ENCODE measurements around the gene ZNF513.
A peak's percentile ranks its signal among the peaks of the same experiment; 100 is the strongest.

Gene ZNF513

DNA sequence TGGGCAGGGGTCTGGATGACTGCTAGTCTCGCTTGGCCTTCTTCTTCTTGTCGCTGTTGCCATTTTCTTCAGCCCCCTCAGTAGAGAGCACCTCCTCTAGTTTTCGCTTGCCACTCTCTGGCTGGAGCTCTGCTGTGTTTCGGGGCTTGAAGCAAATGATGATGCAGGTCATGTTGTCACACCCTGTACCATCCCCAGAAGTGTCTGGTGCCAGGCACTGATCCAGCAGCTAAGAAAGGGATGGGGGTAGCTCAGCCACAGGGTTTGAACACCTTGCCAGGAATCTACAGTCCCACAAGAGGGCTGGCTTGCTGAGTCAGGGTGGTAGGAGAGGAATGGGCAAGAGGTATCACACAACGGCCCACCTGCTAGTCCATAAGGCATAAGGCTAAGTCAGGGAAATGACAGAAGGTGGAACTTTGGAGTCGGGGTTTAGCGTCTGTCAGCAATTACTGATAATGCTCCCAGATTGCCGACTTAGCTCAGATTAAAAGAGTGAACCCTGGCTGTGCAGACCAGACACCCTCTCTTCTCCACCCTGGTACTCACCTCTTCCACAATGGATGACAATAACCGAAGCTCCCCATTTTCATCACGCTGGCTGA, 1.1 kb upstream of the ZNF513 start:
- no peak for DNase-seq

DNA sequence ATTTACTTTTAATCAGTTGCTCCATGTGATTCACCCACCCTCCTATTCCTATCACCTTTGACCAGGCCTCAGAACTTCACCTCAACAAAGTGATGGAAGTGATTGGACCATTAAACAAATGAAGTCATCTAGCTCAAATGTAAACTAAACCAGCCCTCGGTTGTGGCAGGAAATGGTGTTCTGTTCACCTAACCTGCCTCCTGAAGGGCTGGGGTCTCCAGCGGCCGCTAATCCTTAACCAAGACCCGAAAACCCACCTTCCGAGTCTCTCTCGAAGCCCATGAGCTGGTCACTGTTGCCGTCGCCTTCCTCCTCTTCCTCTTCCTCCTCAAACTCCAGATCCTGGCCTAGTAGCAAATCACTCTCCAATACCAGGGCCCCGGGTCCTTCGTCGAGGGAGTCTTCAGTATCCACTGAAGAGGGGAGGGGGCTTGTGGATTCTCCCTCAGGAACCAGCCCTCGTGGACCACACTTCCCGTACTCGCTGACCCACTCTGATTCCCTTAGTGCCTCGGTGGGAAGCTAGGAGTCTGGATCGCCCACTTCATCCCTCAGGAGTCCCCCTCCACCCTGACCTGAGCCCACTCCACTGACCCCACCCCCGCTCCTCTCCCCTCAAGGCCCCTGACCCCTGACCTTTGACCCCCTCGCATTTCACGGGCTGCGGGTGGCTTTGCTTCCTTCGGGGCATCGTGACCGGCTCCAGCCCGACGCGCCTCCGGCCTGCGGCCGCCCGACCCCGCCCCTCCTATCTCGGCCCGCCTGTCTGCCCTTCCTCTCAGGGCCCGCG, 503 bp downstream of the ZNF513 start:
- peak; percentile 81 for DNase-seq

DNA sequence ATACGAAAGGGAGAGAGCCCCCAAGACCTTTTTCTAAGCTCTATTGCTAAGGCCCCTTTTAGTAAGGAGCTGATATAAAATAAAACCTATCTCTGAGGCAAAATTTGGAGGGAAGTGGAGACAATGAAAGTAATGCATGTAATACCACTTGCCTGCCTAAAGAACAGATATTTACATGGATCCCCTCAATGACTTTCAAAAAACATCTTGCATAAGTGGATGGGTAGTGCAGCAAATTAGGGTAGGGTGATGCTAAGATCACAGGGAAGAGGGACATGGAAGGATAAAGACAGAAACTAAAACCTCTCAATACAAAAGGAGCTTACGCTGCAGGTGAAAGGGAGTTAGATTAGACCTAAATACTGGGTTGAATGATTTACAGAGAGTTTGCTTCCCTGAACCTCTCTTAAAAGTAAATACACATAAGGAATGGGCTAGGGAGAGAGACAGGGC, 1.1 kb downstream of the ZNF513 start:
- DNase-seq: no peak

DNA sequence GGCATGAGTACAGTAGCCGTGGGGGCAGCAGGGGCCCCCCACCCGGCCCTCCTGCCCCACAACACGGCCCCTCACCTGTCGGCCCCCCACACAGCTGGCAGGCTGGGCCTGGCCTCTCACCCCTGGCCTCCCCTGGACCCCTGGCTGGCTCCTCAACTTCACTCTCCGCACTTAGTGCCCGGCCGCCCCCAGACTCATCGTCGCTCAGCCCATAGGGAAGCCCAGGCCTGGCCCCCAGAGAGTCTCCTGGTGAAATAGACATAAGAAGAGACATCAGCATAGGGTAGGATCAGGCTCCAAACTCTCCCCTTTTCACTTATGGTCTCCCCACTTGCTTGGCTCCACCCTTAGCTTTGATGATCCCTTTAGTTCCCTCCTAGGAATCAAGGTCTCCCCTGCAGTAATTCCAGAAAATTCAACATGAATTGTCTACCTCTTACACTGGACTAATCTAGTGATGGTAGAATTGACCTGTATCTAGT, 1.7 kb downstream of the ZNF513 start:
- no peak for DNase-seq

DNA sequence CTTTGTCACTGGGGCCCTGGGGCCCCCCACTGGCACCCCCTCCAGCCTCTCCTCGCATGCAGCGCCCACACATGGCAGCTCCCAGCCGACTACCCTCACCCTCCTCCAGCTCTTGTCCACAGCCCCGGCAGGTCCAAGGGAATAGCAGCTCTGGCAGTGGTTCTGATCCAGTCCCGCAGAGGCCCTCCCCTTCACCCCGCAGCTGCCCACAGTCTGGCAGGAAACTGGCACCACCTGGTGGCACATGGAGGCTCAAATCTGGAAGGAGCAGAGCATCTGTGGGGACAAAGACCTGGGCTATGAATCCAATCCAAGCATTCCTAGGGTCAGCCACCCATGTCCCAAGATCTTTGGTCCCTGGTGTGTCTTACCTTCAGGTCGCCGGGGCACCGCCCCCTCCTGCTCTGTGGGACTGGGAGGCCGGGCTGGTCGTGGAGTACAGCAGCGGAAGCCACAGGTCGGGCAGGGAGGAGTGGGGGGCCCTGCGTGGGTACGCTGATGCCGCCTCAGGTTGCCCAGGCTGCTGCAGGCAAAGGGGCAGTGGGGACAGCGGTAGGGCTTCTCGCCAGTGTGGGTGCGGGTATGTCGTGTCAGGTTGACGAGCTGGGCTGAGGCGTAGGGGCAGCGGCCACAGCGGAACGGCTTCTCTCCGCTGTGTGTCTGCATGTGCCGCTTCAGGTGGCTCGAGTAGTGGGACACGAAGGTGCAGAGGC, 2.3 kb downstream of the ZNF513 start:
- DNase-seq: no peak

DNA sequence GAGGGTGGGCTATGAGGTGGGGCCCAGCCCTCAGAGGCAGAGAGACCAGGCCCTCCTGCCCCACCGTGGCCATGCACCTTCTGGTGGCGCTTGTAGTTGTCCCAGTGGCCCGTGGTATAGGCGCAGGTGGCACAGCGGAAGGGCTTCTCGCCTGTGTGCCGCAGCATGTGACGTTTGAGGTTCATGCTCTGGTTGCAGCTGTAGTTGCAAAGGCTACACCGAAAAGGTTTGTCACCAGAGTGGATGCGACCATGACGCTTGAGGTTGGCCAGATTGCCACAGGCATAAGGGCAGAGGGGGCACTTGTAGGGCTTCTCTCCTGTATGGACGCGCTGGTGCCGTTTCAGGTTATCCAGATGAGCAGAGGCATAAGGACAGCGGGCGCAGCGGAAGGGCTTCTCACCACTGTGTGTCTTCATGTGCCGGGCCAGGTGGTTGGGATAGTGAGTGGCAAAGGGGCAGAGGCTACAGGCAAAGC, 2.9 kb downstream of the ZNF513 start:
- DNase-seq: no peak

DNA sequence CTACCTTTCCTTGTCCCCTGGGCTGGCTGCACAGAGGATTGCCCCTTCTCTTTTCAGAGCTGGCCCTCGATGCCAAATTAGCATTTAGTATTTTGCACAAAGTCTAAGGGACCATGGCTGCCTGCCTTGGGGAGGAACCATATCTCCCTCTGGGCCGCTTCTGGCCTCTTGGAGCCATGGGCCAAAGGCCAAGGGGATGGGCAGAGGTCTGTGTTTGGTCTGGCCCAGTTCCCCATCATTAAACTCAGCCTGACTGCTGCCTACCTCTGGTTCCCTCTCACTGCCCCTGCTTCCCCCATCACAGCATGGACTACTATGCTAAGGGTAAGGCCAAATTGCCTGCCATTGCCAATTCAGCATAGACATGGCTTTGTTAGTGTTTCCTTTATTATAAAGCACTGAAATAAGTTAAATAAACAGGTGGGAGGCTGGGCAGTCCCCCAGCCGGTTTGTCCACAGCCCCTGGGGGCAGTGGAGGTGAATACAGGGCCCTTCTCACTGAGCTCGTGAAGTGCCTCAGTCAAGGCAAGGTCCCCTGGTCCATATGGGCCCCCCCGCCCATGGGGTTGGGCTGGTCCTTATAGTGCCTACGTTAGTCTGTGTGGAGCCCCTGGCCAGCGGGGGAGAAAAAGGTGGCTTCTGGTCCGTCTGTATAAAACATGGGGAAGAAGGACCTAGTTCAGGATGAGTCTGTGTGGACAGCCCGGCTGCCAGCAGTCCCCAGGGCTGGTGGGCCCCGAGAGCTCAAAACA, 3.5 kb downstream of the ZNF513 start:
- DNase-seq: no peak

DNA sequence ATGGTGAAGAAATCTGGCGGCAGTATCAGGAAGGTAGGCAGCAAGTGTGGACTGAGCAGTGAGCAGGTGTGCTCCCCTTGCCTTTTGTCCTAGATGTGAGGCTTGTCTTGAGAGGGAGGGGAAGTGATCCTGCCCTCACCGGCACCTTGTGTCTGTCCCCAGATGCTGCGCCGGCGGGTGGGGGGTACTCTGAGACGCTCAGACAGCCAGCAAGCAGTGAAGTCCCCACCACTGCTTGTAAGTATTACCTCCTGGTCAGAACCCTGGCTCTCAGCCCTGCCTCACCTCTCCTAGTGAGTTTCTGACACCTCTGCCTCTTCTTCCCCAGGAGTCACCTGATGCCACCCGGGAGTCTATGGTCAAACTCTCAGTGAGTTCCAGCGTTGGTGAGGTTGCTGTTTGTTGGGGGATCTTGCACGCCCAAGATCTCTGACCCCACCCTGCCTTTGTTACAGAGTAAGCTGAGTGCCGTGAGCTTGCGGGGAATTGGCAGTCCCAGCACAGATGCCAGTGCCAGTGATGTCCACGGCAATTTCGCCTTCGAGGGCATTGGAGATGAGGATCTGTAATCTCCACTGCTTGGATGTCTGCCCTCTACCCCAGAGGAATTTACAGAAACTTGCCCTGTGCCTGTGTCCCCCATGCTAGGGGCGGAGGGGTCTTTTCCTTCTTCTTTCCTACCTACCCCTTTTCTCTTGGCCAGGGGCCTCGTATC, 4.2 kb downstream of the ZNF513 start:
- DNase-seq: no peak

DNA sequence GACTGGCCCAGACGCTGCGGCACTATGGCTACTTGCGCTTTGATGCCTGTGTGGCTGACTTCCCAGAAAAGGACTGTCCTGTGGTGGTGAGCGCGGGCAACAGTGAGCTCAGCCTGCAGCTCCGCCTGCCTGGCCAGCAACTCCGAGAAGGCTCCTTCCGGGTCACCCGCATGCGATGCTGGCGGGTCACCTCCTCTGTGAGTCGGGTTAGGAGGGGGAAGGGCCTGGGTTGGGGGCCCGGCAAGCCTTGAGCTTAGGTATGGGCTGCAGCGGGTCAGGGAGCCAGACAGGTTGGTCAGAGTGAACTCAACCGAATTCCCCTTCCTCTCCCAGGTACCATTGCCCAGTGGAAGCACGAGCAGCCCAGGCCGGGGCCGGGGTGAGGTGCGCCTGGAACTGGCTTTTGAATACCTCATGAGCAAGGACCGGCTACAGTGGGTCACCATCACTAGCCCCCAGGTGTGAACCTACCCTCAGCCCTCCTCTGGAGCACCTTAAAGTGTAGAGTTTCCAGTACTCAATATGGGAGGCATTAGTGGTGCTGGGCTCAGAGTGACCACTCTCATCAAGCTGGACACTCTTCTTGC, 4.9 kb downstream of the ZNF513 start:
- no peak for DNase-seq

DNA sequence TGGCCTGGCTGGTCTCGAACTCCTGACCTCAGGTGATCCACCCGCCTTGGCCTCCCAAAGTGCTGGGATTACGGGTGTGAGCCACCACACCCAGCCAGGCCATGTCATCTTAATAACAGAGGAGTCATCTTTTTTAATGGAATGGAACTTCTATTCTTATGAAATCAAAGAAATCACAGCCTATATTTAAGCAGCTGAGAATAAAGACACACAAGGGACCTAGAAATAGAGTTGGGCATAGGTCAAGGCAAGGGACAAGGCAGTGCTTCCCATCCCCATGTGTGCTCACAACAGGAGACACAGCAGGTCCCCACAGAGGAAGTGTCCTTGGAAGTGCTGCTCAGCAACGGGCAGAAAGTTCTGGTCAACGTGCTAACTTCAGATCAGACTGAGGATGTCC, 7.0 kb downstream of the ZNF513 start:
- no peak for DNase-seq

DNA sequence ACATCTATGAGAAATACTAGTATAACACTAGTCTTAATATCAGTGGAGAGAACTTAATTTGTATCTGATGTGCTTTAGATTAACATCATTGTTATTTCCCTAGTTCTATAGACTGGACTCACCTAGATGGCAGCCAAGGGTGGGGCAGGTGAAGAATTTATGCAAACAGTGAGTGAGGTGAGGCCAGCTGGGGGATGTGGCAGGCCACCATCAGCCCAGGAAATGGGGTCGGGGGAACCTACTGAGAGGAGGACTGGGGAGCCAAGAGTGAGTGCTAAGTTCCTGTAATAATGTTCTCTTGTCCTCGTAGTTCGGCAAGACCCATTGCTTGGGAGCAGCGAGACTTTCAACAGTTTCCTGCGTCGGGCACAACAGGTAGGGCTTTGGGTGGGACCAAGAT, 7.6 kb downstream of the ZNF513 start:
- no peak for DNase-seq

DNA sequence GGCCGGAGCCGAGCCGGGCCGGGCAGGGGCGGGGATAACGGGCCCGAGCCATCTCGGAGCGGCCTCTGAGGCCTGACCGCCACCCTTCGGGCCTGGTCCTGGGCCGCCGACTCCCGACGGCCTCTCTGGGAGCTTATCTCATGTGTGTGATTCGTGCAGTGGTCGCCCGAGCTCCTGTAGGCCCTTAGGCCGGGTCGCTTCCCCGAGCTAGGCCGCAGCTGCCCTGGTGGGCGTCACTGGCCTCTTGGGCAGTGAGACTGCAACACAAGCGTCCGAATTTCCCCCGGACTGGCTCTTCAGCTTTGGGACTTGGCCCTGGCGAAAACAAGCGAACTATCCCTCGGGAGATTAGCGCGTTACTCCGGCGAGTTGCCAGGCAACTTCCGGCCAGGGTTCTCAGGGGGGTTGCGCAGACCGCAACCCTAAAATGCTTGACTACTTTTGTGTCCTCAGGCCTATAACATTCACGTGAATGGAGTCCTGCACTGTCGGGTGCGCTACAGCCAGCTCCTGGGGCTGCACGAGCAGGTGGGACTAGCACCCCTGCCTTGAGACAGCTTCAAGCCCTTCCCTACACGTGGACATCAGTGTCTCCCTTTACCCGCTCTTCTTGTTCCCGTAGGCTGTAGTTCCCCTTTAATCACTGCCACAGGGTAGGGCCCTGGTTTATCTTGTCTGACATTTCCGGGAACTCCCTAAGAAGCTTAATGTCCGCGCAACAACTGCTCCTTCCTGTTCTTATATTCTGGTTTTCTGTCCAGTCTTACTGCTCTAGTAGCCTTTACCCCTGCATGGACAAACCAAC, 9.5 kb downstream of the ZNF513 start:
- DNase-seq: no peak

DNA sequence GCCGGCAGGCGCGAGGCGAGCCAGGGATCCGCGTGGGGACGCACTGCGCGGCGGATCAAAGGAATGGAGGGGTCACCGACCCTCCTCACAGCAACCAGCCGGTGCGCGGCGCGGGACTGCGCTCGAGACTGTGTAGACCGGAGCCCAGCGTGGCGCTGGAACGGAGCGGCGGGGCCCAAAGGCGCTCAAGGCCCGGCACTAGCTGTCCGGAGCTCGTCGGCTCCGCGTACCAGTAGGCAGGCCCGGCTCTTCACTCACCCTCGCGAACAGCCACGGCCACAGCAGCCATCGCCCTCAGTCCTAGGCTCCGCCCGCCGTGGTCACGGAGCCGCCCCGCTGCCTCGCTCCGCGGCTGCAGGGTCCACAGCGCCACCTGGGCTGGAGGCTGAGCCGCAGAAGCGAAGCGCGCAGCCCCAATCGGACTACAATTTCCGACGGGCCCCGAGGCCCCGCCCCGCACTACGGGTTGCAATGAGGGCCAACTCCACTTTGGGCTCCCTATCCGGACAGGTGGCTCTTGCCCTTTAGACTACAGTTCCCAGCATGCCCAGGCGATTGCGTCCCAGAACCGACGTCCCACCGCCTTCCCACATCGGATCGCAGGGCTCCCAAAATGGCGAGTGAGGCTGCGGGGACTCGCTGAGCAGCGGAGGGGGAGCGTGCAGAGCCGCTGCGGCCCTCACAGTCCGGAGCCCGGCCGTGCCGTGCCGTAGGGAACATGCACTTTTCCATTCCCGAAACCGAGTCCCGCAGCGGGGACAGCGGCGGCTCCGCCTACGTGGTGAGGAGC, 10.3 kb downstream of the ZNF513 start, which contains the start of the genes EIF2B4 and SNX17:
Gene EIF2B4 (minus strand): TSS at position 313 of the 790 bp plus-strand sequence. CDS start 24 bp downstream, at position 289.
Gene SNX17 (plus strand): TSS at position 591 of the 790 bp plus-strand sequence. CDS start 128 bp downstream, at position 719.
- DNase-seq: peak; percentile 100

DNA sequence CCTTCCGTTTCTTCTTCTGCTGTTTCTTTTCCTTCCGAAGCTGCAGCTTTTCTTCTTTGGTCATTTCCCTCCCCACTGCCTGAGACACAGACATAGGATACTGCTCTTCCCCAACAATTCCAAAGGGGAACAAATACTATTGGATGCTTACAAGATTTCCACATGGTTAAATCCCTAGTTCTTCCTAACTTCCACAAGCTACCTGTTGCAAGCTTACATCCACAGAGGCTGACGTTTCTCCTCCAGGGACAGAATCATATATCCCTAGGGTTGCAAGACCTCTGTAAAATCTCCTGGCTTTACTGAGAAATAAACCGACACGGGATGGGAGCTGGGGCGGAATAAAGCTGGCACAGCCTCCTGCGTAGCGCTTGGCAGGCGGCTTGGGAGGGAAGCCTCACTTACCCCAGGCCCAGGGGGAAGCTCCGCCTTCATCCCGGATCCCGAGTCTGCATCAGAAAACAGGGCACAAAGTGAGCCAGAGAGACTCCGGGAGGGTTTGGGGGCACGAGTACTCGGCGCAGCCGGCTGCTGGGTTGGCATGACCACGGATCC, 11.0 kb downstream of the ZNF513 start:
- peak; percentile 15 for DNase-seq

DNA sequence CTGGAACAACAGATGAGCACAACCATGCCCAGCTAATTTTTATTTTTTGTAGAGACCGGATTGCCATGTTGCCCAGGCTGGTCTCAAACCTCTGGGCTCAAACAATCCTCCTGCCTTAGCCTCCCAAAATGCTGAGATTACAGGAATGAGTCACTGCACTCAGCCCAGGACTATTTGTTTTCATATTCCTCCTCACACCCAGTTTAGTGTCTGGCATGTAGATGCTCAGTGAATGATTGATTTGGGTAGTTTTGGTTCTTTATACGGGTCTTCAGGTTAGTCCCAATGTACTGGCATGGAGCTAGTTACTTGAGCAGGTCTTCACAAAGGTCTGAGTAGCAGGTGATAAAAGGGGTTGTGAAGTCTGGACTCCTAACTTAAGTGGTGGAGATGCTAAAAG, 16.6 kb downstream of the ZNF513 start:
- DNase-seq: no peak

DNA sequence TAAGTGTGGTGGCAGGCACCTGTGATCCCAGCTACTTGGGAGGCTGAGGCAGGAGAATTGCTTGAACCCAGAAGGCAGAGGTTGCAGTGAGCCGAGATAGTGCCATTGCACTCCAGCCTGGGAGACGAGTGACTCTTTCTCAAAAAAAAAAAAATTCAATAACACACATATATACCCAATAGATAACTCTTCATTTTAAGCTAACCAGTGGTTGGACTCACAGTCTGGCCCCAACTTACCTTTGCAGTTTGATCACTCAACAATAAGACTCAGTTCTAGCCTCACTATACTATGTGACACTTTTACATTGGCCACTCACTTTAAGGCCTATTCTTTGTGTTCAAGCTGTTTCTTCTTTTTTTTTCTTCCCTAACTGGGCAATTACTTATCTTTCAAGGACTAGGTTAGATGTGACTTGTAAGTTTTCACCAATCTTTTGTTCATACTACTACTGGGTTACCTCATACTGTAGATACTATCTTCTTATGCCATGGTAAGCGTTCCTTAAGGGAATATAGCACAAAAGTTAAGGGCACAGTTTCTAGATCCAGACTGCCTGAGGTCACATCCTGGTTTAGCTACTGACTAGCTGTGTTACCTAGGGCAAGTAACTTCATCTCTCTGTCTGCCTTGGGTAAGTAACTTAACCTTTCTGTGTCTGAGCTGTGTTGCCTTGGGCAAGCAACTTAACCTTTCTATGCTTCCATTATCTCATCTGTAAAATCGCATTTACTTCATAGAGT, 17.7 kb downstream of the ZNF513 start:
- DNase-seq: no peak

DNA sequence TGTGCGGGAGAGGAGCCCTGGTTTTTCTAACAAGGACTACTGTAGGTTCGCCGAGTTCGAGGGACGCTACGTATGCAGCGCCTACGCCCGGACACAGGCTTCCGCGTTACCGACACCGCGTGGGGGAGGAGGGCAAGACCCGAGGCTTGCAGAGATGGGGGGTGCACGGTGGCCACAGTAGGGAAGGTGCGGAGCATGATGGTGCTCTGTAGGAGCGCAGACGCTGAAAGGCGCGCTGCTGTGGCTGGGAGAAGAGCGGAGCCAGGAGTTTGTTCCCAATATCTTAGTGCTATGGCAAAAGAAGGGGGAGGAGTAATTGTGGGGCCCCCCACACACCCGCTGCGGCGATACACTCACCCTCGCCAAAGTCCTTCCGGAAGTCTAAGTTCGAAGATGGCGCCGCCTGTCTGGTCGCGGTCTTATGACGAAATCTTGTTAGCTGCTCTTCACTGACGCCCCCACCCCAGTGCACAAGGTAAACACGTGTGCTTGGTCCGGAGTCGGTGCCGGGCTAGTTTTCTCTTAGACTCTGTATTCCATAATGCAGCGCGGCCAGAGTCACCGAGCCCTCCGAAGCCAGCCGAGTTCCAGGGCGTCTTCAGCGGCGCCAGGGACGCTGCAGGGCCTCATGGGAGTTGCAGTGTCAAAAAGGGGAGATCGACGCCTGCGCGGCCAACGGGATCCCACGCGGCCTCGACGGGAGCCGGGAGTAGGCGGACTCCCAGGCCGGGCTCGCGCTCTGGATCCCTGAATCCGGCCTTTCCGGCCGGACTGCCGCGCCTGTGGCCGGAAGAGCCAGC, 24.0 kb downstream of the ZNF513 start, which contains the start of gene GTF3C2:
Gene GTF3C2 (minus strand): TSS at position 383 of the 800 bp plus-strand sequence. CDS start 13,210 bp downstream, outside the sequence.
- DNase-seq: peak; percentile 99

DNA sequence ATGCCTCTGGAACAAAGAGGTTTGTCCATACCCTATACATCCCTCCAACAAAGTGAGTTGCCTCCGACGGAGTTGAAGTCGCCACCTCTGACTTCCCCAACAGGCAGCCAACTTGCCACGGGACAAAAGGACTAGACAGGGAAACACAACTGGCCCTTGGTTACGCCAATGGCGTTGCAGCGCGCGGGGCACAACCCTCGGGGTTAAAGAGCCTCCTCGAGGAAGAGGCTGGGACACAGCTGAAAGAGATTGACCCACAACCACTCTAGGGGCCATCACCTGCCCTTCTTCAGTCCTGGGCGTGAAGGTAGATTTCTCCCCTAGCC, 24.5 kb downstream of the ZNF513 start:
- no peak for DNase-seq
